Activated naive CD4-positive, alpha-beta T cell treated with anti-CD3 and anti-CD28 coated beads, Interleukin-2, amount 10 ng/mL, durations not matched to agents 7 days and 5 days (primary cell): ENCODE data around the gene HADHB.
A peak's percentile ranks its signal among the peaks of the same experiment; 100 is the strongest.
"Not testable (repeated sequence)": the region's sequence is repeated elsewhere in the genome, so short reads cannot be mapped to it uniquely, and the experiment has no call there.

Experiments used
- CTCF ChIA-PET: fragments of 350-600 bp; sonication (Branson Sonifier 250); formaldehyde crosslinking; loops from one replicate; lab custom pipeline; 2021; ENCODE audit warnings: antibody characterized with exemption; lab: Charles Lee
- DNase-seq: peaks from one replicate; pipeline ENCODE4 v3.0.0-alpha.2; 2020
- H3K27ac Mint-ChIP-seq: one replicate; pipeline ENCODE4 v1.8.0; 2021; ENCODE audit warnings: mild to moderate bottlenecking, moderate library complexity, mixed read lengths
- H3K27me3 Mint-ChIP-seq: one replicate; pipeline ENCODE4 v1.8.0; 2021; ENCODE audit warnings: mild to moderate bottlenecking, mixed read lengths
- H3K36me3 Mint-ChIP-seq: one replicate; pipeline ENCODE4 v1.8.0; 2021; ENCODE audit warnings: mixed read lengths
- H3K4me1 Mint-ChIP-seq: one replicate; pipeline ENCODE4 v1.8.0; 2021; ENCODE audit warnings: mixed read lengths
- H3K4me3 Mint-ChIP-seq: one replicate; pipeline ENCODE4 v1.8.0; 2021; ENCODE audit warnings: mild to moderate bottlenecking, moderate library complexity, mixed read lengths
- H3K9me3 Mint-ChIP-seq: one replicate; pipeline ENCODE4 v1.8.0; 2021; ENCODE audit warnings: mixed read lengths

The HADHB gene

GRCh38 chr2:26295511-26295910, 50.8 kb downstream of the HADHB start:
- CTCF ChIA-PET: no interaction called here
- H3K27ac Mint-ChIP-seq: no peak overlapping the region
- H3K4me3 Mint-ChIP-seq: no peak overlapping the region
- no peaks in the 10 kb centered on the region for H3K4me1 Mint-ChIP-seq
- H3K9me3 Mint-ChIP-seq: no peaks in the 10 kb centered on the region
- no peak for DNase-seq
- peaks cover 2% of the 10 kb centered on the region for H3K36me3 Mint-ChIP-seq
- H3K27me3 Mint-ChIP-seq: peaks cover 19% of the 10 kb centered on the region

- CTCF ChIA-PET: no interaction called here
- no peaks in the 10 kb centered on the region for H3K36me3 Mint-ChIP-seq
- H3K4me1 Mint-ChIP-seq: no peaks in the 10 kb centered on the region
- DNase-seq: no peak
- H3K9me3 Mint-ChIP-seq: no peaks in the 10 kb centered on the region
- no peak overlapping the region for H3K27ac Mint-ChIP-seq
- peaks cover 19% of the 10 kb centered on the region for H3K27me3 Mint-ChIP-seq
- no peak overlapping the region for H3K4me3 Mint-ChIP-seq
Observed at GRCh38 chr2:26297061-26297460, 52.3 kb downstream of the HADHB start.

- Mint-ChIP-seq H3K27me3 (peaks cover 19% of the 10 kb centered on the region), H3K9me3 (no peaks in the 10 kb centered on the region), H3K4me3 (no peak overlapping the region), H3K36me3 (no peaks in the 10 kb centered on the region), H3K27ac (no peak overlapping the region), H3K4me1 (no peaks in the 10 kb centered on the region)
- CTCF ChIA-PET: no interaction called here
- no peak for DNase-seq
Observed at GRCh38 chr2:26298286-26298637, 53.5 kb downstream of the HADHB start.

- Mint-ChIP-seq H3K36me3 (no peaks in the 10 kb centered on the region), H3K4me3 (no peak overlapping the region), H3K4me1 (no peaks in the 10 kb centered on the region), H3K27me3 (peaks cover 19% of the 10 kb centered on the region), H3K9me3 (no peaks in the 10 kb centered on the region), H3K27ac (no peak overlapping the region)
- DNase-seq: peak; percentile 55
- CTCF ChIA-PET: no interaction called here
Observed at GRCh38 chr2:26298638-26299393, 54.1 kb downstream of the HADHB start.

- Mint-ChIP-seq H3K27me3 (peaks cover 19% of the 10 kb centered on the region), H3K9me3 (no peaks in the 10 kb centered on the region), H3K27ac (no peak overlapping the region), H3K4me1 (no peaks in the 10 kb centered on the region), H3K4me3 (no peak overlapping the region), H3K36me3 (no peaks in the 10 kb centered on the region)
- CTCF ChIA-PET: no interaction called here
- peak; percentile 46 for DNase-seq
Observed at GRCh38 chr2:26299471-26300101, 54.8 kb downstream of the HADHB start.

- CTCF ChIA-PET: no interaction called here
- H3K4me3 Mint-ChIP-seq: no peak overlapping the region
- H3K36me3 Mint-ChIP-seq: no peaks in the 10 kb centered on the region
- DNase-seq: no peak
- H3K9me3 Mint-ChIP-seq: no peaks in the 10 kb centered on the region
- H3K27me3 Mint-ChIP-seq: peaks cover 14% of the 10 kb centered on the region
- H3K4me1 Mint-ChIP-seq: no peaks in the 10 kb centered on the region
- no peak overlapping the region for H3K27ac Mint-ChIP-seq
Observed at GRCh38 chr2:26300234-26300925, 55.6 kb downstream of the HADHB start.

- Mint-ChIP-seq H3K9me3 (no peaks in the 10 kb centered on the region), H3K36me3 (no peaks in the 10 kb centered on the region), H3K27me3 (no peaks in the 10 kb centered on the region), H3K4me1 (no peaks in the 10 kb centered on the region), H3K4me3 (no peak overlapping the region), H3K27ac (no peak overlapping the region)
- DNase-seq: no peak
- CTCF ChIA-PET: no interaction called here
Observed at GRCh38 chr2:26302846-26303245, 58.1 kb downstream of the HADHB start.

- not testable (repeated sequence) for DNase-seq, H3K9me3 Mint-ChIP-seq, H3K4me3 Mint-ChIP-seq, H3K27ac Mint-ChIP-seq, H3K4me1 Mint-ChIP-seq, H3K27me3 Mint-ChIP-seq, H3K36me3 Mint-ChIP-seq
- CTCF ChIA-PET: interaction anchor here (1.1 to 1.3 kb wide), 2 partner anchors 14 to 26 kb away, joined by 3 to 4 read pairs; no protein-coding TSS in a partner anchor
Observed at GRCh38 chr2:26305094-26305493, 60.4 kb downstream of the HADHB start.

GRCh38 chr2:26305540-26305939, 60.8 kb downstream of the HADHB start:
- H3K36me3 Mint-ChIP-seq: no peaks in the 10 kb centered on the region
- H3K27ac Mint-ChIP-seq: no peak overlapping the region
- H3K9me3 Mint-ChIP-seq: no peaks in the 10 kb centered on the region
- no peak overlapping the region for H3K4me3 Mint-ChIP-seq
- H3K4me1 Mint-ChIP-seq: no peaks in the 10 kb centered on the region
- CTCF ChIA-PET: interaction anchor here (1.1 kb wide), 1 partner anchor 13 kb away, joined by 3 read pairs; no protein-coding TSS in a partner anchor
- no peaks in the 10 kb centered on the region for H3K27me3 Mint-ChIP-seq
- no peak for DNase-seq

- no peaks in the 10 kb centered on the region for H3K27me3 Mint-ChIP-seq
- H3K4me1 Mint-ChIP-seq: no peaks in the 10 kb centered on the region
- no peaks in the 10 kb centered on the region for H3K36me3 Mint-ChIP-seq
- H3K27ac Mint-ChIP-seq: no peak overlapping the region
- DNase-seq: no peak
- H3K4me3 Mint-ChIP-seq: no peak overlapping the region
- no peaks in the 10 kb centered on the region for H3K9me3 Mint-ChIP-seq
- CTCF ChIA-PET: interaction anchor here (1.4 kb wide), 1 partner anchor 9 kb away, joined by 3 read pairs; no protein-coding TSS in a partner anchor
Observed at GRCh38 chr2:26309921-26310320, 65.2 kb downstream of the HADHB start.

- Mint-ChIP-seq H3K9me3 (no peaks in the 10 kb centered on the region), H3K36me3 (no peaks in the 10 kb centered on the region), H3K4me1 (no peaks in the 10 kb centered on the region), H3K4me3 (no peak overlapping the region), H3K27me3 (peaks cover 6% of the 10 kb centered on the region), H3K27ac (no peak overlapping the region)
- DNase-seq: no peak
- CTCF ChIA-PET: no interaction called here
Observed at GRCh38 chr2:26312471-26312870, 67.7 kb downstream of the HADHB start.

- Mint-ChIP-seq H3K27me3 (peaks cover 6% of the 10 kb centered on the region), H3K4me1 (no peaks in the 10 kb centered on the region), H3K27ac (no peak overlapping the region), H3K36me3 (no peaks in the 10 kb centered on the region), H3K4me3 (no peak overlapping the region), H3K9me3 (no peaks in the 10 kb centered on the region)
- no peak for DNase-seq
- CTCF ChIA-PET: no interaction called here
Observed at GRCh38 chr2:26313446-26313845, 68.7 kb downstream of the HADHB start.

GRCh38 chr2:26314243-26314642, 69.5 kb downstream of the HADHB start:
- peaks cover 11% of the 10 kb centered on the region for H3K27me3 Mint-ChIP-seq
- no peaks in the 10 kb centered on the region for H3K36me3 Mint-ChIP-seq
- no peak overlapping the region for H3K27ac Mint-ChIP-seq
- no peaks in the 10 kb centered on the region for H3K4me1 Mint-ChIP-seq
- no peak for DNase-seq
- CTCF ChIA-PET: no interaction called here
- H3K9me3 Mint-ChIP-seq: no peaks in the 10 kb centered on the region
- H3K4me3 Mint-ChIP-seq: no peak overlapping the region

GRCh38 chr2:26316041-26316440, 71.3 kb downstream of the HADHB start:
- peaks cover 3% of the 10 kb centered on the region for H3K4me1 Mint-ChIP-seq
- DNase-seq: no peak
- H3K36me3 Mint-ChIP-seq: no peaks in the 10 kb centered on the region
- H3K9me3 Mint-ChIP-seq: no peaks in the 10 kb centered on the region
- no peak overlapping the region for H3K27ac Mint-ChIP-seq
- CTCF ChIA-PET: interaction anchor here (1.2 to 2.7 kb wide), 4 partner anchors 11 to 154 kb away, joined by 3 to 12 read pairs (median 4); no protein-coding TSS in a partner anchor
- peaks cover 15% of the 10 kb centered on the region for H3K27me3 Mint-ChIP-seq
- H3K4me3 Mint-ChIP-seq: no peak overlapping the region
